HEK293 (cell line): ENCODE data around the gene MPDU1.

Experiments used
- CTCF ChIA-PET: fragments of 350-600 bp; formaldehyde crosslinking; extraction: SDS; loops from one replicate; lab custom pipeline; 2021; ENCODE audit warnings: antibody characterized with exemption; lab: Yijun Ruan, JAX
- POLR2A ChIA-PET: fragments of 300-600 bp; formaldehyde crosslinking; extraction: SDS; loops from one replicate; lab custom pipeline; 2020; ENCODE audit warnings: antibody characterized with exemption, inconsistent platforms; lab: Yijun Ruan, JAX
- H3K27ac ChIP-seq: fragments of 200-500 bp; sonication (Bioruptor generic); 2 replicates; pipeline ENCODE4 v1.5.1; 2014; ENCODE audit warnings: low read depth, low read length, control low read depth, inconsistent platforms; ENCODE audit errors: extremely low read depth
- H3K36me3 ChIP-seq, 2 experiments: fragments of 200-500 bp in 1 of 2; sonication (Bioruptor generic) in 1 of 2; 1 replicate in 1 of 2; 2 replicates in 1 of 2; pipeline ENCODE4 v1.5.1; 2014 to 2017; ENCODE audit warnings: inconsistent platforms in 2 of 2, low read length in 2 of 2; ENCODE audit not compliant: control insufficient read depth in 2 of 2, insufficient read depth in 1 of 2
- H3K4me1 ChIP-seq: fragments of 200-500 bp; sonication (Bioruptor generic); 2 replicates; pipeline ENCODE4 v1.5.1; 2014; ENCODE audit warnings: mild to moderate bottlenecking, low read length, inconsistent platforms; ENCODE audit not compliant: control insufficient read depth, insufficient read depth
- H3K4me3 ChIP-seq: 2 replicates; pipeline ENCODE4 v1.5.1; 2011; ENCODE audit warnings: low read depth, mild to moderate bottlenecking, control low read depth, low read length, moderate library complexity
- H3K9me3 ChIP-seq: fragments of 200-500 bp; sonication (Bioruptor generic); 2 replicates; pipeline ENCODE4 v1.5.1; 2014; ENCODE audit warnings: low read depth, low read length, inconsistent platforms; ENCODE audit not compliant: control insufficient read depth, insufficient read depth
- BCL6B ChIP-seq: fragments of 450-650 bp; formaldehyde crosslinking; IDR thresholded peaks from 2 replicates; pipeline ENCODE4 v1.5.1; 2017; ENCODE audit warnings: missing biosample characterization, missing genetic modification characterization
- GLI4 ChIP-seq: fragments of 450-650 bp; formaldehyde crosslinking; IDR thresholded peaks from 2 replicates; pipeline ENCODE4 v1.5.1; 2016; ENCODE audit warnings: missing biosample characterization, missing genetic modification characterization
- KLF17 ChIP-seq: fragments of 450-650 bp; formaldehyde crosslinking; IDR thresholded peaks from 2 replicates; pipeline ENCODE4 v1.5.1; 2016; ENCODE audit warnings: missing biosample characterization, missing genetic modification characterization
- KLF8 ChIP-seq: fragments of 450-650 bp; formaldehyde crosslinking; IDR thresholded peaks from 2 replicates; pipeline ENCODE4 v1.5.1; 2016; ENCODE audit warnings: missing biosample characterization, missing genetic modification characterization
- PBX3 ChIP-seq: sonication (generic); formaldehyde crosslinking; IDR thresholded peaks from 2 replicates; pipeline ENCODE4 v1.8.1; 2022; ENCODE audit warnings: mild to moderate bottlenecking, moderate library complexity, missing genetic modification reagents
- PRDM1 ChIP-seq: fragments of 450-650 bp; formaldehyde crosslinking; IDR thresholded peaks from 2 replicates; pipeline ENCODE4; 2016; ENCODE audit warnings: missing biosample characterization, missing genetic modification characterization
- YY2 ChIP-seq: fragments of 450-650 bp; formaldehyde crosslinking; IDR thresholded peaks from 2 replicates; pipeline ENCODE4 v1.5.1; 2016; ENCODE audit warnings: missing biosample characterization, missing genetic modification characterization
- ZBTB21 ChIP-seq: fragments of 450-650 bp; formaldehyde crosslinking; IDR thresholded peaks from 2 replicates; pipeline ENCODE4 v1.5.1; 2017; ENCODE audit warnings: missing biosample characterization, missing genetic modification characterization
- ZBTB8A ChIP-seq: fragments of 450-650 bp; formaldehyde crosslinking; IDR thresholded peaks from 2 replicates; pipeline ENCODE4 v1.5.1; 2016; ENCODE audit warnings: missing biosample characterization, missing genetic modification characterization
- ZEB2 ChIP-seq: fragments of 450-650 bp; formaldehyde crosslinking; IDR thresholded peaks from 2 replicates; pipeline ENCODE4 v1.5.1; 2016; ENCODE audit warnings: missing biosample characterization, missing genetic modification characterization
- ZNF146 ChIP-seq: fragments of 450-650 bp; formaldehyde crosslinking; IDR thresholded peaks from 2 replicates; pipeline ENCODE4 v1.5.1; 2016; ENCODE audit warnings: missing biosample characterization, missing genetic modification characterization
- ZNF148 ChIP-seq: fragments of 450-650 bp; formaldehyde crosslinking; IDR thresholded peaks from 2 replicates; pipeline ENCODE4 v1.5.0; 2017; ENCODE audit warnings: missing biosample characterization, missing genetic modification characterization, borderline replicate concordance
- ZNF335 ChIP-seq: fragments of 450-650 bp; formaldehyde crosslinking; conservative IDR thresholded peaks from 2 replicates; pipeline ENCODE4 v1.5.1; 2016; ENCODE audit warnings: missing biosample characterization, missing genetic modification characterization
- ZNF426 ChIP-seq: fragments of 450-650 bp; formaldehyde crosslinking; IDR thresholded peaks from 2 replicates; pipeline ENCODE4 v1.5.1; 2017; ENCODE audit warnings: missing biosample characterization, missing genetic modification characterization, mild to moderate bottlenecking, inconsistent platforms, moderate library complexity
- ZNF433 ChIP-seq: fragments of 450-650 bp; formaldehyde crosslinking; IDR thresholded peaks from 2 replicates; pipeline ENCODE4 v1.5.1; 2016; ENCODE audit warnings: missing biosample characterization, missing genetic modification characterization, low read depth
- ZNF473 ChIP-seq: fragments of 450-650 bp; formaldehyde crosslinking; IDR thresholded peaks from 2 replicates; pipeline ENCODE4 v1.5.1; 2017; ENCODE audit warnings: missing biosample characterization, missing genetic modification characterization
- ZNF488 ChIP-seq: fragments of 450-650 bp; formaldehyde crosslinking; IDR thresholded peaks from 2 replicates; pipeline ENCODE4 v1.5.1; 2016; ENCODE audit warnings: missing biosample characterization, missing genetic modification characterization
- ZNF521 ChIP-seq: fragments of 450-650 bp; formaldehyde crosslinking; IDR thresholded peaks from 2 replicates; pipeline ENCODE4 v1.5.1; 2017; ENCODE audit warnings: missing biosample characterization, mild to moderate bottlenecking, missing genetic modification characterization
- ZNF530 ChIP-seq: fragments of 450-650 bp; formaldehyde crosslinking; IDR thresholded peaks from 2 replicates; pipeline ENCODE4 v1.5.1; 2016; ENCODE audit warnings: low read depth, missing biosample characterization, missing genetic modification characterization
- ZNF544 ChIP-seq: fragments of 450-650 bp; formaldehyde crosslinking; IDR thresholded peaks from 2 replicates; pipeline ENCODE4 v1.5.0; 2017; ENCODE audit warnings: missing biosample characterization, missing genetic modification characterization
- ZNF558 ChIP-seq: fragments of 450-650 bp; formaldehyde crosslinking; IDR thresholded peaks from 2 replicates; pipeline ENCODE4 v1.5.1; 2016; ENCODE audit warnings: missing biosample characterization, missing genetic modification characterization
- ZNF639 ChIP-seq: fragments of 450-650 bp; formaldehyde crosslinking; IDR thresholded peaks from 2 replicates; pipeline ENCODE4 v1.5.1; 2016; ENCODE audit warnings: missing biosample characterization, missing genetic modification characterization
- ZNF76 ChIP-seq: fragments of 450-650 bp; formaldehyde crosslinking; IDR thresholded peaks from 2 replicates; pipeline ENCODE4; 2016; ENCODE audit warnings: low read depth, missing biosample characterization, missing genetic modification characterization, borderline replicate concordance
- ZNF785 ChIP-seq: fragments of 450-650 bp; formaldehyde crosslinking; IDR thresholded peaks from 2 replicates; pipeline ENCODE4 v1.5.1; 2016; ENCODE audit warnings: missing biosample characterization, missing genetic modification characterization
- ZNF830 ChIP-seq: fragments of 450-650 bp; IDR thresholded peaks from 2 replicates; pipeline ENCODE4 v1.5.0; 2018; ENCODE audit warnings: missing biosample characterization, missing genetic modification characterization, low read depth, mild to moderate bottlenecking, moderate library complexity

The MPDU1 gene

GRCh38 chr17:7569571-7569970, 14.1 kb upstream of the MPDU1 start:
- H3K9me3 ChIP-seq, result no peaks in the 10 kb centered on the region
- peak overlapping the region; percentile 35; the same call in 1 of the 2 replicates for H3K27ac ChIP-seq
- ChIA-PET CTCF (interaction anchor here (0.6 to 4.1 kb wide), 4 partner anchors 9 to 118 kb away, joined by 4 to 35 read pairs (median 6); partner anchors contain the start of genes MPDU1, SENP3, TP53 and WRAP53), POLR2A (interaction anchor here (1.3 to 8.2 kb wide), 4 partner anchors 9 to 165 kb away, joined by 3 to 98 read pairs (median 4); partner anchors contain the start of genes MPDU1 and TMEM256)
- peaks cover 63 to 80% of the 10 kb centered on the region in 2 experiments for H3K36me3 ChIP-seq
- peaks cover 2% of the 10 kb centered on the region; the same call in 1 of the 2 replicates for H3K4me1 ChIP-seq
- no peak overlapping the region for H3K4me3 ChIP-seq
- TF ChIP-seq ZNF558 (tag by site-specific recombination) (no peak), BCL6B (tag by site-specific recombination) (no peak), ZNF544 (tag by site-specific recombination) (no peak), ZNF335 (tag by site-specific recombination) (no peak), KLF8 (tag by site-specific recombination) (no peak), GLI4 (tag by site-specific recombination) (no peak), ZBTB21 (no peak)

GRCh38 chr17:7570351-7570750, 13.3 kb upstream of the MPDU1 start:
- POLR2A ChIA-PET, result interaction anchor here (1.3 to 8.2 kb wide), 6 partner anchors 9 to 166 kb away, joined by 3 to 98 read pairs (median 5); partner anchors contain the start of genes CD68, MPDU1, TMEM256 and TP53
- peak overlapping the region; percentile 35; the same call in 1 of the 2 replicates for H3K27ac ChIP-seq
- TF ChIP-seq ZBTB8A (no peak), ZNF488 (tag by site-specific recombination) (no peak), ZNF76 (tag by site-specific recombination) (no peak), KLF17 (tag by site-specific recombination) (no peak), ZNF146 (tag by site-specific recombination) (no peak), ZNF530 (tag by site-specific recombination) (no peak), PRDM1 (tag by site-specific recombination) (no peak), YY2 (tag by site-specific recombination) (no peak), ZNF433 (tag by site-specific recombination) (no peak), ZNF148 (tag by site-specific recombination) (no peak), ZNF639 (tag by site-specific recombination) (no peak), ZNF426 (tag by site-specific recombination) (no peak), ZNF521 (tag by site-specific recombination) (no peak), ZNF785 (tag by site-specific recombination) (no peak), PBX3 (no peak), ZNF830 (tag by site-specific recombination) (no peak), BCL6B (tag by site-specific recombination) (no peak), ZNF473 (tag by site-specific recombination) (no peak), ZEB2 (tag by site-specific recombination) (no peak)

More at GRCh38 chr17:7570351-7570750, 13.3 kb upstream of the MPDU1 start:
- Histone ChIP-seq H3K4me3 (no peak overlapping the region), H3K9me3 (no peaks in the 10 kb centered on the region), H3K4me1 (peaks cover 2% of the 10 kb centered on the region), H3K36me3 (peaks cover 61 to 80% of the 10 kb centered on the region in 2 experiments)
- CTCF ChIA-PET, result interaction anchor here (0.6 to 4.1 kb wide), 7 partner anchors 10 to 292 kb away, joined by 3 to 35 read pairs (median 4); partner anchors contain the start of genes MPDU1, SENP3, TP53 and WRAP53
